Measurements from ENCODE around the gene ZDHHC14. TPM values are rescaled to one million over a fixed set of nuclear protein-coding genes. Genes with fewer than 3 reads are reported as not detected.
"Not testable (repeated sequence)": the region's sequence is repeated elsewhere in the genome, so short reads cannot be mapped to it uniquely, and the experiment has no call there.

ZDHHC14 gene
- total RNA-seq, 4 donors from 2014 or later: 7.3 to 14.4 (median 8.1) TPM

DNA sequence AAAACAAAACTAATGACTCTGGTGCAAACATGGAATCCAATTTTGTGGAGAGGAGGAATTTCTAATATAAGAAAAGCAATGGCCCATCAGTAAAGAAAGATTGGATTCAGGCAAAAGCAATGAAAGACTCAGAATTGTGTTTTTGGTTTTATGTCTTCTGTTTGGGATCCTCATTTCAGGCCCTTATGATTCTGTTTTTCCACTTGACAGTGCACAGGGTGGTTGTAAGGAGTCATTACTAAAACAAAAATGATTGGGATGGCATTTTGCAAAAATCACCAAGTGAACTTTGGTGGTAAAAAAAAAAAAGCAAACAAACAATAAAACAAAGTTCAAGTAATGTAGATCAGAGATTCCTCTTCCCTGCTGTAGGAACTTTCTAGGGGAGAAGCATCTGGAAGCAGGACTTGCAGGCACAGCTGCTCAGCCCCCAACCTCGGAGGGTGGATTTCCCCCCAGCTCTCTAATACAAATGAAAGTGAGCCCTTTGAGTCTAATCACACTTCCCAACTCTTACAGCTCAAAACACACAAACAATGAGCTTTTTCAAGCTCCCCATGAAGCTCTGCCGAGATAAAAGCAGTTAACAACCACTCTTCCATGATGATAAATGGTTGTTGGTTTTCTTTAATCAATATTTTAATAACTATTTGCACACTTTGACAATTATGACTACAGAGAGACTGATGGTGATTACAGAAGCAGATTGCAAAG, 177.7 kb downstream of the ZDHHC14 start:
- Histone ChIP-seq H3K27ac (no peak overlapping the region), H3K27me3 (no peaks in the 10 kb centered on the region), H3K36me3 (no peaks in the 10 kb centered on the region), H3K4me3 (no peak overlapping the region), H3K4me1 (no peaks in the 10 kb centered on the region), H3K9me3 (no peaks in the 10 kb centered on the region)
- 13 to 30% methylated on average over 2 of the region's 2 CpGs for WGBS, 2 donors (ENCODE audit: low coverage in 1 of 2)
- no peak for ATAC-seq
- TF ChIP-seq EP300 (IDR thresholded peaks at IDR 0.05): no peak
- TF ChIP-seq, protein P1, sequence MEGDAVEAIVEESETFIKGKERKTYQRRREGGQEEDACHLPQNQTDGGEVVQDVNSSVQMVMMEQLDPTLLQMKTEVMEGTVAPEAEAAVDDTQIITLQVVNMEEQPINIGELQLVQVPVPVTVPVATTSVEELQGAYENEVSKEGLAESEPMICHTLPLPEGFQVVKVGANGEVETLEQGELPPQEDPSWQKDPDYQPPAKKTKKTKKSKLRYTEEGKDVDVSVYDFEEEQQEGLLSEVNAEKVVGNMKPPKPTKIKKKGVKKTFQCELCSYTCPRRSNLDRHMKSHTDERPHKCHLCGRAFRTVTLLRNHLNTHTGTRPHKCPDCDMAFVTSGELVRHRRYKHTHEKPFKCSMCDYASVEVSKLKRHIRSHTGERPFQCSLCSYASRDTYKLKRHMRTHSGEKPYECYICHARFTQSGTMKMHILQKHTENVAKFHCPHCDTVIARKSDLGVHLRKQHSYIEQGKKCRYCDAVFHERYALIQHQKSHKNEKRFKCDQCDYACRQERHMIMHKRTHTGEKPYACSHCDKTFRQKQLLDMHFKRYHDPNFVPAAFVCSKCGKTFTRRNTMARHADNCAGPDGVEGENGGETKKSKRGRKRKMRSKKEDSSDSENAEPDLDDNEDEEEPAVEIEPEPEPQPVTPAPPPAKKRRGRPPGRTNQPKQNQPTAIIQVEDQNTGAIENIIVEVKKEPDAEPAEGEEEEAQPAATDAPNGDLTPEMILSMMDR (IDR thresholded peaks at IDR 0.05): no peak
- TF ChIP-seq POLR2AphosphoS5 (IDR thresholded peaks at IDR 0.05): no peak
- no peak for TF ChIP-seq POLR2A (IDR thresholded peaks at IDR 0.05)

GRCh38 chr6:157559201-157559756, 178.3 kb downstream of the ZDHHC14 start:
- no peak overlapping the region for H3K4me3 ChIP-seq
- H3K9me3 ChIP-seq: no peaks in the 10 kb centered on the region
- no peaks in the 10 kb centered on the region for H3K27me3 ChIP-seq
- H3K4me1 ChIP-seq: no peaks in the 10 kb centered on the region
- TF ChIP-seq POLR2AphosphoS5 (IDR thresholded peaks at IDR 0.05): no peak
- TF ChIP-seq, protein P1 (IDR thresholded peaks at IDR 0.05): no peak
- TF ChIP-seq EP300 (IDR thresholded peaks at IDR 0.05): no peak
- no peak for TF ChIP-seq POLR2A (IDR thresholded peaks at IDR 0.05)
- ATAC-seq: no peak
- no peak overlapping the region for H3K27ac ChIP-seq
- no peaks in the 10 kb centered on the region for H3K36me3 ChIP-seq
- WGBS, 2 donors (ENCODE audit: low coverage in 1 of 2): 60% methylated on average over 1 of the region's 10 CpGs; no CpG with 5 or more reads in 1 of the 2 donors

DNA sequence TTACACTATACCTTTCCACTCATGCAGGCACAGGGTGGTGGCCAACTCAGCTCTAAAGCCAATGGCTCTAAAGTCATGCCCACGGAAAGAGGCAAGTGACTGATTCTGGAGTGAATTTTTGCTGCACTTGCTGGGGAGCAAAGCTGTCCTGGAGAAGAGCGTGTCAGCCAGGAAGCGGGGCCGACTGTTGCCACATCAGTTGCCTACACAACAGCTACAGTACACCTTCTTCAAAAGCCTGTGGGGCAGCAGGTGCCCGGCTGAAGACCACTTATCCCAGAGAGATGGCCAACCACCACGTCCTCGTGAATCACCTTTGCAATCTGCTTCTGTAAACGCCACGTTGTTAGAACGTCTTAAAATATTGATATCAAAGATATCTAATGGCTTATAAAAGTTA, 179.1 kb downstream of the ZDHHC14 start:
- not testable (repeated sequence) for H3K36me3 ChIP-seq, H3K4me3 ChIP-seq, H3K27ac ChIP-seq, H3K27me3 ChIP-seq, H3K4me1 ChIP-seq, ATAC-seq, H3K9me3 ChIP-seq
- 84 to 88% methylated on average over 6 to 7 of the region's 10 CpGs for WGBS, 2 donors (ENCODE audit: low coverage in 1 of 2)

DNA sequence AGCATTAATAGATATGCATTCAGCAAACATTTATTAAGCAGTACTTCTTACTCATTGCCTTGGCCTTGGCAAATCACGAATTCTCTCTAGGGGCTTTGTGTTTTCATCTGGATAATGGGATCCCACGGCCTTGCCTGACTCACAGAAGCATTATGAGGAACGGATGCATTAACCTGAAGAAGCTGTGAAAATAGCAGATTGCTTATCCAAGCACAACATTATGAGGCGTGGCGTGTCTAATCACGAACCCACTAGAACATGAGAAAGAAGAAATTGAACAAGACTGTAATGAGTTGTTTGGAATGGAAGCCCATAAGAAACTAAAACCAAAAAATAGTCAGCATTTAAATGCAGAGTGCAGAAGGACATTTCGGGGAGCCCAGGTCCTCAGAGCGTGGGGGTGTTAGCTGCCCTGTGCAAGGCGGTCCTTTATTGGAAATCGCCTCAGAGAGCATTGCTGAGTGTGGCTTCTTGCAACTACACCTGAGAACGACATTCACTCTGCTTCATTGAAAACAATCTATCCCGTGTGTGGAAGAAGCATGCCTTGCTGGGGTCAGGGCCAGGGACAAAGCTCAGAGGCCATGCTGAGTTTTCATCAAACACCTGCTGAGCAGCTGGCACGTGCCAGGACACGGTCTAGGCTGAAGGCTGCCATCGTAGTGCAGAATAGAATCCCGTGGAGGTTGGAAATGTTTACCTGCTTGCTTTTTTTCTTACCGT, 179.9 kb downstream of the ZDHHC14 start:
- H3K36me3 ChIP-seq: no peaks in the 10 kb centered on the region
- H3K4me1 ChIP-seq: no peaks in the 10 kb centered on the region
- no peak for ATAC-seq
- 87 to 92% methylated on average over 14 to 17 of the region's 17 CpGs for WGBS, 2 donors (ENCODE audit: low coverage in 1 of 2)
- H3K4me3 ChIP-seq: no peak overlapping the region
- no peaks in the 10 kb centered on the region for H3K9me3 ChIP-seq
- TF ChIP-seq, protein P1 (IDR thresholded peaks at IDR 0.05): no peak
- no peak overlapping the region for H3K27ac ChIP-seq
- H3K27me3 ChIP-seq: no peaks in the 10 kb centered on the region

DNA sequence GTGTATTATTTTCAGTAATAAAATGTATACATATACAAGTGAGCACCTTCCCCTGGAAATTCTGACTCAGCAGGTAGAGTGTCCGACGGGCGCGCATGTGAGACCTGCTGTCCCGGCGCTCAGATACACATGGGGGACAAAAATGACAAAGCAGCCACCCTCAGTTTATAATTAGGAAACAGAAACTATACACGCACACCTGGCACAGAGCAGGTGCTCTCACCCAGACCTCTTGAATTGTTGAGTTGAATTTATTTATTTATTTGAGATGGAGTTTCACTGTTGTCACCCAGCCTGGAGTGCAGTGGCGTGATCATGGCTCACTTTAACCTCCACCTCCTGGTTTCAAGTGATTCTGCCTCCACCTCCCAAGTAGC, 180.4 kb downstream of the ZDHHC14 start:
- Histone ChIP-seq H3K4me3 (no peak overlapping the region), H3K9me3 (no peaks in the 10 kb centered on the region), H3K36me3 (no peaks in the 10 kb centered on the region), H3K27ac (no peak overlapping the region), H3K4me1 (no peaks in the 10 kb centered on the region), H3K27me3 (no peaks in the 10 kb centered on the region)
- ATAC-seq: no peak
- 95% methylated on average over 8 of the region's 8 CpGs; no CpG with 5 or more reads in 1 of the 2 donors for WGBS, 2 donors (ENCODE audit: low coverage in 1 of 2)
- TF ChIP-seq POLR2AphosphoS5 (IDR thresholded peaks at IDR 0.05): no peak
- no peak for TF ChIP-seq EP300 (IDR thresholded peaks at IDR 0.05)
- TF ChIP-seq, protein P1 (IDR thresholded peaks at IDR 0.05): no peak
- no peak for TF ChIP-seq POLR2A (IDR thresholded peaks at IDR 0.05)
